ENCODE results near the gene VKORC1. TPM values are rescaled to one million over a fixed set of nuclear protein-coding genes. Genes with fewer than 3 reads are reported as not detected.

VKORC1 gene
- total and polyA plus RNA-seq, 10 donors: 23.5 to 74.2 (median 51.6) TPM

GRCh38 chr16:31064882-31065461 is 29.6 kb downstream of the VKORC1 start:
- H3K4me1 ChIP-seq: peaks cover 0 to 61% (median 23%) of the 10 kb centered on the region in 6 donors
- TF ChIP-seq POLR2AphosphoS5 (IDR thresholded peaks at IDR 0.05) (no peak), POLR2A (IDR thresholded peaks at IDR 0.05) (no peak), CTCF (IDR thresholded peaks at IDR 0.05 in 8 of 11, conservative IDR thresholded peaks at IDR 0.05 in 3 of 11) (no peak)
- H3K36me3 ChIP-seq: peaks cover 0 to 42% (median 27%) of the 10 kb centered on the region in 6 donors
- no peaks in the 10 kb centered on the region for H3K27me3 ChIP-seq (replicated peaks in 1 of 7)
- no peaks in the 10 kb centered on the region for H3K9me3 ChIP-seq
- H3K4me3 ChIP-seq: peak overlapping the region in 1 of 8 donors; percentile 50
- DNase-seq: no peak
- intact Hi-C loops (cut with DNase I; ENCODE audit: low total_unique reads): no loop called here
- peak overlapping the region in 5 of 8 donors; percentile 28 to 68 (median 63) for H3K27ac ChIP-seq
- WGBS, 5 donors: 54 to 80% (median 74%) methylated on average over 4 of the region's 4 CpGs

- peak overlapping the region in 2 of 8 donors; percentile 7 to 50 for H3K4me3 ChIP-seq
- H3K36me3 ChIP-seq: peaks cover 0 to 51% (median 27%) of the 10 kb centered on the region in 6 donors
- no peaks in the 10 kb centered on the region for H3K9me3 ChIP-seq
- intact Hi-C loops (cut with DNase I; ENCODE audit: low total_unique reads): no loop called here
- DNase-seq: no peak
- WGBS, 5 donors: 69 to 88% (median 75%) methylated on average over 33 to 56 of the region's 56 CpGs
- TF ChIP-seq CTCF (IDR thresholded peaks at IDR 0.05 in 8 of 11, conservative IDR thresholded peaks at IDR 0.05 in 3 of 11) (no peak), POLR2AphosphoS5 (IDR thresholded peaks at IDR 0.05) (peak in 2 of 3 donors; percentile 30 to 70), POLR2A (IDR thresholded peaks at IDR 0.05) (no peak)
- peak overlapping the region in 5 of 8 donors; percentile 28 to 68 (median 63) for H3K27ac ChIP-seq
- H3K4me1 ChIP-seq: peaks cover 0 to 61% (median 23%) of the 10 kb centered on the region in 6 donors
- no peaks in the 10 kb centered on the region for H3K27me3 ChIP-seq (replicated peaks in 1 of 7)
Observed at GRCh38 chr16:31063843-31064611, 30.6 kb downstream of the VKORC1 start.

- Histone ChIP-seq H3K27ac (peak overlapping the region in 5 of 8 donors; percentile 28 to 68 (median 63)), H3K36me3 (peaks cover 0 to 55% (median 27%) of the 10 kb centered on the region in 6 donors), H3K4me1 (peaks cover 0 to 61% (median 23%) of the 10 kb centered on the region in 6 donors), H3K27me3 (replicated peaks in 1 of 7) (no peaks in the 10 kb centered on the region), H3K4me3 (peak overlapping the region in 1 of 8 donors; percentile 50), H3K9me3 (no peaks in the 10 kb centered on the region)
- intact Hi-C loops (cut with DNase I; ENCODE audit: low total_unique reads): no loop called here
- 94 to 97% (median 96%) methylated on average over 9 of the region's 9 CpGs for WGBS, 5 donors
- TF ChIP-seq POLR2AphosphoS5 (IDR thresholded peaks at IDR 0.05): no peak
- TF ChIP-seq POLR2A (IDR thresholded peaks at IDR 0.05): no peak
- TF ChIP-seq CTCF (IDR thresholded peaks at IDR 0.05 in 8 of 11, conservative IDR thresholded peaks at IDR 0.05 in 3 of 11): no peak
- DNase-seq: no peak
Observed at GRCh38 chr16:31063495-31063842, 31.1 kb downstream of the VKORC1 start.
